Measurements from ENCODE around the gene FGGY. TPM values are rescaled to one million over a fixed set of nuclear protein-coding genes. Genes with fewer than 3 reads are reported as not detected.

Gene FGGY
- total RNA-seq, 1 experiment from 2014 or later: 14.6 TPM

GRCh38 chr1:59685101-59685500 is 388.2 kb downstream of the FGGY start:
- H3K27me3 Mint-ChIP-seq (ENCODE audit: low read depth): no peaks in the 10 kb centered on the region
- no peak for TF ChIP-seq CTCF (conservative IDR thresholded peaks at IDR 0.05)
- no peak overlapping the region for H2AFZ ChIP-seq (ENCODE audit: low read length)
- H3K14ac ChIP-seq (ENCODE audit: insufficient read depth, low read length): no peak overlapping the region
- H2BK120ac ChIP-seq (ENCODE audit: low read depth, low read length, poor library complexity, severe bottlenecking): no peak overlapping the region
- H3K9me3 ChIP-seq (ENCODE audit: control insufficient read depth, low read depth, low read length): no peaks in the 10 kb centered on the region
- H3K79me1 ChIP-seq (ENCODE audit: insufficient read depth, low read depth, low read length, poor library complexity, severe bottlenecking): no peaks in the 10 kb centered on the region
- no peak overlapping the region for H3K56ac ChIP-seq (ENCODE audit: insufficient read length, low read depth, low read length)
- no peak overlapping the region for H2BK15ac ChIP-seq (ENCODE audit: low read depth, low read length)
- no peaks in the 10 kb centered on the region for H3K27me3 ChIP-seq (ENCODE audit: insufficient read depth, low read length)
- H3T11ph ChIP-seq (ENCODE audit: low read length): no peak overlapping the region
- no peaks in the 10 kb centered on the region for H3K36me3 Mint-ChIP-seq (ENCODE audit: insufficient read depth in 1 of 3, low read depth in 3 of 3)
- no peak overlapping the region for H3K4ac ChIP-seq (ENCODE audit: low read depth, low read length)
- no peak overlapping the region for H3K27ac Mint-ChIP-seq
- no peak overlapping the region for H3K4me2 ChIP-seq (ENCODE audit: insufficient read depth, insufficient read length, low read length)
- no peak overlapping the region for H2BK20ac ChIP-seq (ENCODE audit: low read depth, low read length, poor library complexity, severe bottlenecking)
- no peaks in the 10 kb centered on the region for H3K79me2 ChIP-seq (ENCODE audit: insufficient read depth, low read length)
- H3K23ac ChIP-seq (ENCODE audit: insufficient read length, low read depth, low read length): no peak overlapping the region
- DNase-seq: no peak
- no peak overlapping the region for H2BK5ac ChIP-seq (ENCODE audit: insufficient read length, low read length)
- no peak overlapping the region for H2AK5ac ChIP-seq (ENCODE audit: insufficient read length, low read length)
- H3K27ac ChIP-seq (ENCODE audit: insufficient read length, low read depth, low read length): no peak overlapping the region
- H4K5ac ChIP-seq (ENCODE audit: insufficient read length, low read depth, low read length): no peak overlapping the region
- no peaks in the 10 kb centered on the region for H3K9me3 Mint-ChIP-seq
- no peak overlapping the region for H3K9ac ChIP-seq (ENCODE audit: extremely low read depth, insufficient read length, low read length)
- H4K91ac ChIP-seq (ENCODE audit: insufficient read length, low read depth, low read length): no peak overlapping the region
- peaks cover 20 to 33% of the 10 kb centered on the region in 2 experiments for H3K4me1 Mint-ChIP-seq
- H3K4me1 ChIP-seq (ENCODE audit: insufficient read depth, low read length): no peaks in the 10 kb centered on the region; the same call in 1 of the 2 replicates
- H3K4me3 Mint-ChIP-seq: no peak overlapping the region
- no peaks in the 10 kb centered on the region for H4K20me1 ChIP-seq (ENCODE audit: control insufficient read depth, insufficient read depth, insufficient read length)
- H3K23me2 ChIP-seq (ENCODE audit: insufficient read length, low read depth, low read length, poor library complexity, severe bottlenecking): no peaks in the 10 kb centered on the region
- H4K8ac ChIP-seq (replicated peaks; ENCODE audit: insufficient read length, low read depth, low read length): no peak overlapping the region
- no peak overlapping the region for H2BK12ac ChIP-seq (ENCODE audit: insufficient read length, low read depth, low read length)
- WGBS (ENCODE audit: extremely low coverage, insufficient read length, low lambda C conversion rate): no CpG with 5 or more reads among the region's 3 CpGs
- no peak overlapping the region for H3K18ac ChIP-seq (ENCODE audit: insufficient read length, low read depth, low read length)
